DOHH2 (cell line): ENCODE data around the gene SDHB.

Experiments
- H3F3A ChIP-seq: fragments of 200-600 bp; sonication (generic), shearing (Covaris generic); 2 replicates; pipeline ENCODE4 v1.6.0; 2016; ENCODE audit warnings: antibody characterized with exemption, mild to moderate bottlenecking; ENCODE audit not compliant: control insufficient read depth, insufficient read depth
- H3K27ac ChIP-seq: fragments of 200-600 bp; sonication (generic); 2 replicates; pipeline ENCODE4 v1.5.1; 2014; ENCODE audit warnings: low read depth, mild to moderate bottlenecking, low read length, moderate library complexity
- H3K27me3 ChIP-seq: fragments of 200-600 bp; sonication (generic); 2 replicates; pipeline ENCODE4 v1.6.1; 2014; ENCODE audit warnings: mild to moderate bottlenecking, low read length, mixed read lengths; ENCODE audit not compliant: control insufficient read depth
- H3K36me3 ChIP-seq: fragments of 200-600 bp; sonication (generic); 2 replicates; pipeline ENCODE4 v1.6.1; 2014; ENCODE audit warnings: mild to moderate bottlenecking, low read length, moderate library complexity, mixed read lengths; ENCODE audit not compliant: control insufficient read depth
- H3K4me1 ChIP-seq: fragments of 200-600 bp; sonication (generic); 2 replicates; pipeline ENCODE4 v1.6.1; 2014; ENCODE audit warnings: mild to moderate bottlenecking, low read length, mixed read lengths; ENCODE audit not compliant: control insufficient read depth
- H3K4me2 ChIP-seq: fragments of 200-600 bp; sonication (generic); 2 replicates; pipeline ENCODE4 v1.6.0; 2014; ENCODE audit warnings: mild to moderate bottlenecking, low read length, moderate library complexity
- H3K4me3 ChIP-seq: fragments of 200-600 bp; sonication (generic); 2 replicates; pipeline ENCODE4 v1.5.1; 2014; ENCODE audit warnings: mild to moderate bottlenecking, low read length, mixed read lengths
- H3K79me2 ChIP-seq: fragments of 200-600 bp; sonication (generic); 2 replicates; pipeline ENCODE4 v1.6.1; 2014; ENCODE audit warnings: mild to moderate bottlenecking, low read length, mixed read lengths; ENCODE audit not compliant: control insufficient read depth
- H3K9me2 ChIP-seq: fragments of 200-600 bp; sonication (generic); replicated peaks from 2 replicates; pipeline ENCODE4 v1.6.1; 2014; ENCODE audit warnings: mild to moderate bottlenecking, low read length, mixed read lengths; ENCODE audit not compliant: control insufficient read depth
- H3K9me3 ChIP-seq: fragments of 200-600 bp; sonication (generic); 2 replicates; pipeline ENCODE4 v1.6.1; 2014; ENCODE audit warnings: antibody characterized with exemption, low read length, mixed read lengths; ENCODE audit not compliant: control insufficient read depth, insufficient read depth
- H4K20me1 ChIP-seq: fragments of 200-600 bp; sonication (generic); 2 replicates; pipeline ENCODE4 v1.6.0; 2014; ENCODE audit warnings: low read depth, mild to moderate bottlenecking, antibody characterized with exemption, low read length, moderate library complexity; ENCODE audit not compliant: control insufficient read depth, insufficient read depth
- EZH2phosphoT487 ChIP-seq: fragments of 200-600 bp; sonication (generic); IDR thresholded peaks from 2 replicates; pipeline ENCODE4 v1.6.1; 2017; ENCODE audit warnings: borderline replicate concordance, mild to moderate bottlenecking, antibody characterized with exemption, low read length, moderate library complexity, mixed read lengths
- TF ChIP-seq, protein P1 (sequence below): fragments of 200-600 bp; sonication (generic); IDR thresholded peaks from one replicate; pipeline ENCODE4 v1.5.1; 2014; ENCODE audit warnings: antibody characterized with exemption, mild to moderate bottlenecking, low read depth, low read length; ENCODE audit not compliant: poor library complexity, severe bottlenecking

Gene SDHB

DNA sequence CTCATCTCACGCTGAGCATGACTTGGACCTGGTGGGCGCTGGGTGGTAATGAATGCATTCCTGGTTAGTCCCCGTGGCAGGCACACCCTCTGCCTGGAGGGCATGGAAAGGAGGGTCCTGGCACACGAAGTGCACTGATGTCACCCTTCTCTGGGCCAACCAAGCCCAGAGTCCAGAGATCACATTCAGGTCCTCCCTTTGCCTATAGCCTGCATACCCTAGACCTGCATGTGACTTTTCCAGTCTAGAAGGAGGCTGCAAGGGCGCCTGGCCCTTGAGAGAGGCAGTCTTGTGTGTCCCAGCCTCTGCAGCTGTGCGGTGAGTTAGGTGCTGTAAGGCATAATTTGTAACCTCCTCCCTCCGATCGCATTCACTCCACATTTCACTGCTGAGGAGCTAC, 43.3 kb upstream of the SDHB start:
- H3K4me1 ChIP-seq: no peaks in the 10 kb centered on the region
- no peak overlapping the region for H3K4me3 ChIP-seq
- H3K36me3 ChIP-seq: no peaks in the 10 kb centered on the region
- H3K27me3 ChIP-seq: peaks cover 4% of the 10 kb centered on the region
- H3K9me3 ChIP-seq: no peaks in the 10 kb centered on the region
- H3K4me2 ChIP-seq: no peak overlapping the region
- H3K79me2 ChIP-seq: no peaks in the 10 kb centered on the region
- TF ChIP-seq, protein P1, sequence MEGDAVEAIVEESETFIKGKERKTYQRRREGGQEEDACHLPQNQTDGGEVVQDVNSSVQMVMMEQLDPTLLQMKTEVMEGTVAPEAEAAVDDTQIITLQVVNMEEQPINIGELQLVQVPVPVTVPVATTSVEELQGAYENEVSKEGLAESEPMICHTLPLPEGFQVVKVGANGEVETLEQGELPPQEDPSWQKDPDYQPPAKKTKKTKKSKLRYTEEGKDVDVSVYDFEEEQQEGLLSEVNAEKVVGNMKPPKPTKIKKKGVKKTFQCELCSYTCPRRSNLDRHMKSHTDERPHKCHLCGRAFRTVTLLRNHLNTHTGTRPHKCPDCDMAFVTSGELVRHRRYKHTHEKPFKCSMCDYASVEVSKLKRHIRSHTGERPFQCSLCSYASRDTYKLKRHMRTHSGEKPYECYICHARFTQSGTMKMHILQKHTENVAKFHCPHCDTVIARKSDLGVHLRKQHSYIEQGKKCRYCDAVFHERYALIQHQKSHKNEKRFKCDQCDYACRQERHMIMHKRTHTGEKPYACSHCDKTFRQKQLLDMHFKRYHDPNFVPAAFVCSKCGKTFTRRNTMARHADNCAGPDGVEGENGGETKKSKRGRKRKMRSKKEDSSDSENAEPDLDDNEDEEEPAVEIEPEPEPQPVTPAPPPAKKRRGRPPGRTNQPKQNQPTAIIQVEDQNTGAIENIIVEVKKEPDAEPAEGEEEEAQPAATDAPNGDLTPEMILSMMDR: no peak
- TF ChIP-seq EZH2phosphoT487: no peak
- no peak overlapping the region for H3K27ac ChIP-seq
- no peaks in the 10 kb centered on the region for H4K20me1 ChIP-seq
- H3K9me2 ChIP-seq: no peaks in the 10 kb centered on the region
- no peaks in the 10 kb centered on the region for H3F3A ChIP-seq

GRCh38 chr1:17096584-17096983, 42.8 kb upstream of the SDHB start:
- Histone ChIP-seq H3K4me1 (no peaks in the 10 kb centered on the region), H3F3A (no peaks in the 10 kb centered on the region), H3K9me3 (no peaks in the 10 kb centered on the region), H3K36me3 (no peaks in the 10 kb centered on the region), H4K20me1 (no peaks in the 10 kb centered on the region), H3K27ac (no peak overlapping the region), H3K27me3 (peaks cover 4% of the 10 kb centered on the region), H3K9me2 (no peaks in the 10 kb centered on the region), H3K4me3 (no peak overlapping the region), H3K4me2 (no peak overlapping the region), H3K79me2 (no peaks in the 10 kb centered on the region)
- TF ChIP-seq, protein P1: no peak
- no peak for TF ChIP-seq EZH2phosphoT487

GRCh38 chr1:17095141-17095540, 41.3 kb upstream of the SDHB start:
- Histone ChIP-seq H3K79me2 (no peaks in the 10 kb centered on the region), H3K4me2 (no peak overlapping the region), H4K20me1 (no peaks in the 10 kb centered on the region)

More at GRCh38 chr1:17095141-17095540, 41.3 kb upstream of the SDHB start:
- Histone ChIP-seq H3K27ac (no peak overlapping the region), H3K36me3 (no peaks in the 10 kb centered on the region), H3K4me1 (no peaks in the 10 kb centered on the region), H3F3A (no peaks in the 10 kb centered on the region), H3K9me2 (no peaks in the 10 kb centered on the region), H3K9me3 (no peaks in the 10 kb centered on the region), H3K4me3 (no peak overlapping the region), H3K27me3 (peaks cover 4% of the 10 kb centered on the region)
- TF ChIP-seq, protein P1: no peak
- TF ChIP-seq EZH2phosphoT487: no peak
